Esophagus muscularis mucosa (tissue), 3 donors: Measurements from ENCODE around the gene PLBD2.

Experiments used
- POLR2A ChIP-seq: fragments of 450-650 bp; IDR thresholded peaks from one replicate; pipeline ENCODE4 v1.6.1; 2017; ENCODE audit warnings: antibody characterized with exemption, moderate library complexity, mild to moderate bottlenecking, low read depth
- TF ChIP-seq, protein P1 (sequence below), 3 experiments: fragments of 200-600 bp in 2 of 3; fragments of 450-650 bp in 1 of 3; sonication (generic) in 2 of 3; IDR thresholded peaks; one replicate each; pipeline ENCODE4 v1.5.1; 2017 to 2019; ENCODE audit warnings: antibody characterized with exemption in 3 of 3, mild to moderate bottlenecking in 2 of 3, moderate library complexity in 1 of 3

DNA sequence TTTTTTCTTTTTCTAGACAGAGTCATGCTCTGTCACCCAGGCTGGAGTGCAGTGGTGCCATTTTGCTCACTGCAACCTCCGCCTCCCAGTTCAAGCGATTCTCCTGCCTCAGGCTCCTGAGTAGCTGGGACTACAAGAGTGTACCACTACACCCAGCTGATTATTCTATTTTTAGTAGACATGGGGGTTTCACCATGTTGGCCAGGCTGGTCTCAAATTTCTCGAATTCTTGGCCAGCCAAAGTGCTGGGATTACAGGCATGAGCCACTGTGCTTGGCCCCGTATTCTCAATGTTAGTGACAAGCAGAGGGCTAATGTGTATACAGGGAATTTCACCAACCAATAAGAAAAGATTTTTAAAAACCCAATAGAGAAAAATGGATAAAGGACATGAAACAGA is 8.4 kb downstream of the PLBD2 start:
- no peak for TF ChIP-seq POLR2A
- TF ChIP-seq, protein P1, sequence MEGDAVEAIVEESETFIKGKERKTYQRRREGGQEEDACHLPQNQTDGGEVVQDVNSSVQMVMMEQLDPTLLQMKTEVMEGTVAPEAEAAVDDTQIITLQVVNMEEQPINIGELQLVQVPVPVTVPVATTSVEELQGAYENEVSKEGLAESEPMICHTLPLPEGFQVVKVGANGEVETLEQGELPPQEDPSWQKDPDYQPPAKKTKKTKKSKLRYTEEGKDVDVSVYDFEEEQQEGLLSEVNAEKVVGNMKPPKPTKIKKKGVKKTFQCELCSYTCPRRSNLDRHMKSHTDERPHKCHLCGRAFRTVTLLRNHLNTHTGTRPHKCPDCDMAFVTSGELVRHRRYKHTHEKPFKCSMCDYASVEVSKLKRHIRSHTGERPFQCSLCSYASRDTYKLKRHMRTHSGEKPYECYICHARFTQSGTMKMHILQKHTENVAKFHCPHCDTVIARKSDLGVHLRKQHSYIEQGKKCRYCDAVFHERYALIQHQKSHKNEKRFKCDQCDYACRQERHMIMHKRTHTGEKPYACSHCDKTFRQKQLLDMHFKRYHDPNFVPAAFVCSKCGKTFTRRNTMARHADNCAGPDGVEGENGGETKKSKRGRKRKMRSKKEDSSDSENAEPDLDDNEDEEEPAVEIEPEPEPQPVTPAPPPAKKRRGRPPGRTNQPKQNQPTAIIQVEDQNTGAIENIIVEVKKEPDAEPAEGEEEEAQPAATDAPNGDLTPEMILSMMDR (IDR thresholded peaks at IDR 0.05) = no peak
